GM12873 (cell line): Measurements from ENCODE around the gene MICAL3.

Experiments used
- CTCF ChIP-seq: IDR thresholded peaks from 2 replicates; pipeline ENCODE4 v1.5.1; 2012; ENCODE audit warnings: low read depth, mild to moderate bottlenecking, moderate library complexity, low read length, control low read depth; ENCODE audit not compliant: insufficient read depth; ENCODE audit errors: missing control alignments

The MICAL3 gene

DNA sequence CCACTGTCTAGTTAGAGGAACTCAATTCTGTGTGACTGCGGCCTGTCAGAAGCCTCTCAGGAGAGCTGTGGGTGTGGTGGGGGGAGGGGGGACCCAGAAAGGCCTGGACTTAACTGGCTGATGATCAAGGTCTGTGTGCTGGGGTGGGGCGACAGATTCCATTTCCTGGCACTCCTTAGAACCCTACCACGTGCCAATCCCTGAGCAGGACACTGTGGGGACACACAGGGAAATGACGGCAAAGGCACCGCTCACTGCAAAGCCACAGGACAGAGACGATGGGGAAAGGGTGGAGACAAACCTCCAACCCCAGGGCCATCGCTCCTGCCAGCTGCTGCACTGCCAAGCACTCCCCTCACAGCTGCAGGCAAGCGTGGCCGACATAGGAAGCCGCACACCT is 191.7 kb downstream of the MICAL3 start:
- TF ChIP-seq CTCF, result no peak

DNA sequence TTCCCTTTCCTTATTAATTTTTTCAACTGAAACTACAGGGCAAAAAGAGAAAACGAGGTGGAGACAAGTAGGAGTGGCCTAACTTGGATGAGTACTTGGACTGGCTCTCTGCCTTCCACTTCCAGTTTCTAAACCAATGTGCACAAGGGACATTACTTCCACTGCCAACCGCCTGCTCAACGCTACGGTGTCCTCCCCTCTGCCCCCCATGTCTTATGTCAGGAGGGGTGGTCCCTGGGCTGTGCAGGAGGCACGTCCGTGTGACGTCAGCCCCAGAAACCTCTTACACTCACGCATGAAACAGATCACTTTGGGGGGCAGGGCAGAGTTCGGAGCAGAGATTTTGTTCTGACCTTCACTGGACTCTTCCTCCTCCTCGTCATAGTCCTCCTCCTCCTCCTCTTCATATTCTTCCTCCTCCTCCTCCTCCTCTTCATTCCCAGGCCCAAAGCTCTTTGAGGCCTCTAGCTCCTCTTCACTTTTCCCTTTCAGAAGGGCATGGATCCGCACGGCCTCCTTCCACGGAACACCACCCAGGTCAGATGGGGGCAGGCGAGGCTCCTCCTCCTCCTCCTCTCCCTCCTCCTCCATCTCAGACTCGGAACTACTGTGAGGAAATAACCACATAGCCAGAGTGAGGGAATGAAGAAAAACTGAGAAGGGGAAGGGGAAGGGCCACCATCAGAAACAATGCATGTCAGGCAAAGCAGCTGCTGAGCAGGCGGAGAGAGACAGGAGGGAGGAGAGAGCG is 192.7 kb downstream of the MICAL3 start:
- no peak for TF ChIP-seq CTCF

DNA sequence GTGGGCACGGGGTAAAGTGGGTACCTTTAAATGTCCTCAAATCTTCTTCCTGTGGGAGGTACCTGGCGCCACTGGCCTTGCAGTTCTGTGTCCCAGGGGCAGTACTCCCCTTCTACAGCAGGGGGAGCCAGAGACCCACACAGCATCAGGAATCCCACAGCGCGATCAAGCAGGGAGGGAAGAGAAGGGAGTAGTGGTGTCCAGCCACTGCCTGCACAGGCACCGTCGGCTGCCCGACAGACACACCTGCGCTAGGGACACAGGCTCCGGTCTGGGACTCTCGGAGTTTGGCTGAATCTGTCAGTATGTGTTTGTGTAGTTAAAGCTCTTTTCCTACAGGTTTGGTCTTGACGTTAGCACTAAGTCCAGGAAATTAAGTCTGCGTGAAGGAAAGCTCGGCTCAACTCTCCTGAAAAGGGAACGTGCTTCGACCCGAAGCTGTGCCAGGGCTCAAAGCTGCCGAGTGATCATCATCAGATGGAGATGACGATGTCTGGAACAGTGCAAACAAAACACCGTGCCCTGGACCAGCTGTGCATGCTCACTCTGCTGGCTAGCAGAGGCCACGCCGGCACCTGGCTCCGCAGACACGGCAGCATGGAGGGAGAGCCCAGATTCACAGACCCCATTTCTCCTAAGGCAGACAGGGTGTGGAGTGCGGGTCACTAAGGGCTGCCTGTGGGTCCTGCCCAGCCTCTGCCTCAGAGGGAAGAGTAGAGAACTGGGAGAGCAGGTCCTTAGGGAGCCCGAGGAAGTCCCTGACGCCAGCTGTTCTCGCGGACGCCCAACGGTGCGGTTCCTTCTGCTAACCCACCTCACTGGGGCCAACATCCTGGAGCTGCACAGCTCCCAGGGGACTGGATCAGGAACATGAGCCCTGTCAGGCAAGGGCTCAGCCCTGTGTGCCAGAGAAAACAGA is 194.1 kb downstream of the MICAL3 start:
- peak; percentile 100 for TF ChIP-seq CTCF

DNA sequence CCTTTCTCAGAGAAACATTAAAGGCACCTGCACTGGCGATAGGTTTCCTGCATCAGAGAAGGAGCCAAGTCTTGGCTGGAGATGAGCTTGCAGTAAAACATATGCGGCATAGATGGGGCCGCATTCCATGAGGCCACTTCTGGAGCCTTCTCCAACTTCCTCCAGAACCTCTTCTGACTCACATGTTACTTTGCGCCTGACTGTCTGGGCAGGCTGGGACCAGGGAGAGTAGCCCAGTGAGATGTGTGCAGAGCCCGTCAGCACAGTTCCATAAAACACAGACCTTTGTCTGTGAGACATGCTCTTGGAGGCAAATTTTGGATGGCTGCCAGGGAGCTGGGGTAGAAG is 194.7 kb downstream of the MICAL3 start:
- no peak for TF ChIP-seq CTCF

DNA sequence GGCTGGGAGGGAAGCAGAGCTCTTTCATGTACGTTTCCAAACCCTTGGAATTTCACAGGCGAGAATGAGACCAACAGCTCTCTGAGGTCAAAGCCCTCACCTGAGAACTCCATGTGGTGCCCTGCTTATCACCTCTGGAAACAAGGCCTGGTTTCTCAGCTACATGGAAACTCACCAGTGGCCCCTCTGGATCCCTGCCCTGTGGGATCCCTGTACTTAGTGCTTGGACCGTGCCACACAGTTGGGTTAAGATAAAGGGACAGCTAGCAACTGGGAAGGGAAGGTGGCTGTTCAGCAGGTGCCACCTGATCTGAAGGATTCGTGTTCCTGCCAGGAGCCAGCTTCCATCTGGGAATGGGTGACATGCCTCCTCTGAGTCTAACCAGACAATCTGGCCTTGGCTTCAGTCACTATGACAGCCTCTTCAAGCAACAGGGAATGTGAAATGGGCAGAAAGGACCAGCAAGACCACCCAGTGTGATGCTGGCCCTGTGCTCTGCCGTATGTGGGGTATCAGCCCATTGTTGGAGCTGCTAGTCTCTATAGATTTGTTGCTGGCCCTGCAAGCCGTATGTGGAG is 195.8 kb downstream of the MICAL3 start:
- no peak for TF ChIP-seq CTCF

DNA sequence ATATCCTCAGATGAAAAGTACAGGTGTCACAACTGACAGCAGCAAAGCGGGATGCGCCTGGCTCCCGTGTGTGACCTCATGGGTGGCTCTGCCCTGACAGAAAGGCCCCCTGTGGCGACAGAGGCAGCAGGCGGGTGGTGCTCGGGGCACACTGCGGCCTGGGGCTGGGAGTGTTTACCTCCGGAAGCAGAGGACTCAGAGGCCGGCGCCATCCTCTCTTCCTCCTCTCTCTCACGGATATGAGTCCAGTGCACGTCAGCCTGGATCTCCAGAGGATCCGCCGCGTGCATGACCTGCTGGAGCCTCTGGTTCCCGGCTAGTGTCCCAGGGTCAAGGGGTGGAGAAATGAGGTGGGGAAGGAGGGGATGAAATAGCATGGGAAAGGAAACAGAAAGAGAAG is 196.9 kb downstream of the MICAL3 start:
- no peak for TF ChIP-seq CTCF
